Measurements from ENCODE around the gene CD82. TPM values are rescaled to one million over a fixed set of nuclear protein-coding genes. Genes with fewer than 3 reads are reported as not detected.
A peak's percentile ranks its signal among the peaks of the same experiment; 100 is the strongest.

CD82 gene
- total RNA-seq, 3 donors from 2014 or later, result 12.0 to 40.4 (median 38.0) TPM

- no peaks in the 10 kb centered on the region for H3K27me3 ChIP-seq
- intact Hi-C loops (cut with DNase I; ENCODE audit: low total_unique reads), result no loop called here
- H3K27ac ChIP-seq, result no peak overlapping the region
- DNase-seq (ENCODE audit: low spot score in 2 of 2), result peak in 1 of 2 donors; percentile 25
- TF ChIP-seq CTCF (IDR thresholded peaks at IDR 0.05), result no peak
- no peak for TF ChIP-seq POLR2AphosphoS5 (IDR thresholded peaks at IDR 0.05)
- TF ChIP-seq POLR2A (IDR thresholded peaks at IDR 0.05), result no peak
- H3K9me3 ChIP-seq, result no peaks in the 10 kb centered on the region
- no peaks in the 10 kb centered on the region for H3K4me1 ChIP-seq
- H3K4me3 ChIP-seq, result no peak overlapping the region
- peaks cover 5% of the 10 kb centered on the region for H3K36me3 ChIP-seq
Measured at GRCh38 chr11:44618561-44619425, 53.3 kb downstream of the CD82 start.

- peak; percentile 12 to 22 for DNase-seq (ENCODE audit: low spot score in 2 of 2)
- intact Hi-C loops (cut with DNase I; ENCODE audit: low total_unique reads), result loop anchor here (10.0 kb wide), 1 partner anchor 294 kb away; no protein-coding TSS in a partner anchor
- TF ChIP-seq POLR2A (IDR thresholded peaks at IDR 0.05), result no peak
Measured at GRCh38 chr11:44620328-44620725, 54.9 kb downstream of the CD82 start.

GRCh38 chr11:44621140-44621681, 55.7 kb downstream of the CD82 start:
- Histone ChIP-seq H3K36me3 (peaks cover 5% of the 10 kb centered on the region), H3K27ac (no peak overlapping the region), H3K4me3 (peak overlapping the region in 1 of 3 donors; percentile 12), H3K9me3 (no peaks in the 10 kb centered on the region), H3K27me3 (no peaks in the 10 kb centered on the region), H3K4me1 (no peaks in the 10 kb centered on the region)
- TF ChIP-seq CTCF (IDR thresholded peaks at IDR 0.05), result peak; percentile 69 to 92 (median 89)
- no peak for TF ChIP-seq POLR2AphosphoS5 (IDR thresholded peaks at IDR 0.05)
- DNase-seq (ENCODE audit: low spot score in 2 of 2), result peak; percentile 21 to 67
- intact Hi-C loops (cut with DNase I; ENCODE audit: low total_unique reads), result loop anchor here (10.0 kb wide), 1 partner anchor 294 kb away; no protein-coding TSS in a partner anchor

More at GRCh38 chr11:44620328-44620725, 54.9 kb downstream of the CD82 start:
- Histone ChIP-seq H3K36me3 (peaks cover 5% of the 10 kb centered on the region), H3K9me3 (no peaks in the 10 kb centered on the region), H3K27ac (no peak overlapping the region), H3K4me1 (no peaks in the 10 kb centered on the region), H3K4me3 (no peak overlapping the region), H3K27me3 (no peaks in the 10 kb centered on the region)

GRCh38 chr11:44621784-44622183, 56.3 kb downstream of the CD82 start:
- intact Hi-C loops (cut with DNase I; ENCODE audit: low total_unique reads), result loop anchor here (10.0 kb wide), 1 partner anchor 293 kb away; no protein-coding TSS in a partner anchor
- Histone ChIP-seq H3K4me3 (no peak overlapping the region), H3K27me3 (no peaks in the 10 kb centered on the region), H3K4me1 (no peaks in the 10 kb centered on the region), H3K9me3 (no peaks in the 10 kb centered on the region), H3K36me3 (peaks cover 5% of the 10 kb centered on the region), H3K27ac (no peak overlapping the region)
- TF ChIP-seq POLR2AphosphoS5 (IDR thresholded peaks at IDR 0.05), result no peak
- no peak for TF ChIP-seq POLR2A (IDR thresholded peaks at IDR 0.05)
- TF ChIP-seq CTCF (IDR thresholded peaks at IDR 0.05), result no peak
- peak in 1 of 2 donors; percentile 12 for DNase-seq (ENCODE audit: low spot score in 2 of 2)

GRCh38 chr11:44622190-44622650, 56.8 kb downstream of the CD82 start:
- intact Hi-C loops (cut with DNase I; ENCODE audit: low total_unique reads), result loop anchor here (10.0 kb wide), 1 partner anchor 293 kb away; no protein-coding TSS in a partner anchor
- no peaks in the 10 kb centered on the region for H3K27me3 ChIP-seq
- no peaks in the 10 kb centered on the region for H3K4me1 ChIP-seq
- TF ChIP-seq CTCF (IDR thresholded peaks at IDR 0.05), result no peak
- no peak for TF ChIP-seq POLR2AphosphoS5 (IDR thresholded peaks at IDR 0.05)
- TF ChIP-seq POLR2A (IDR thresholded peaks at IDR 0.05), result no peak
- H3K9me3 ChIP-seq, result no peaks in the 10 kb centered on the region
- H3K4me3 ChIP-seq, result no peak overlapping the region
- no peak overlapping the region for H3K27ac ChIP-seq
- H3K36me3 ChIP-seq, result peaks cover 5% of the 10 kb centered on the region
- DNase-seq (ENCODE audit: low spot score in 2 of 2), result peak in 1 of 2 donors; percentile 6

Measured in breast epithelium (tissue), 4 donors.